LoVo (cell line): ENCODE results near the gene TREX2.

Experiments used
- DNase-seq: peaks from one replicate; pipeline ENCODE4 v3.0.0-alpha.2; 2016; ENCODE audit warnings: low spot score

TREX2 gene, protein sequence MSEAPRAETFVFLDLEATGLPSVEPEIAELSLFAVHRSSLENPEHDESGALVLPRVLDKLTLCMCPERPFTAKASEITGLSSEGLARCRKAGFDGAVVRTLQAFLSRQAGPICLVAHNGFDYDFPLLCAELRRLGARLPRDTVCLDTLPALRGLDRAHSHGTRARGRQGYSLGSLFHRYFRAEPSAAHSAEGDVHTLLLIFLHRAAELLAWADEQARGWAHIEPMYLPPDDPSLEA

DNA sequence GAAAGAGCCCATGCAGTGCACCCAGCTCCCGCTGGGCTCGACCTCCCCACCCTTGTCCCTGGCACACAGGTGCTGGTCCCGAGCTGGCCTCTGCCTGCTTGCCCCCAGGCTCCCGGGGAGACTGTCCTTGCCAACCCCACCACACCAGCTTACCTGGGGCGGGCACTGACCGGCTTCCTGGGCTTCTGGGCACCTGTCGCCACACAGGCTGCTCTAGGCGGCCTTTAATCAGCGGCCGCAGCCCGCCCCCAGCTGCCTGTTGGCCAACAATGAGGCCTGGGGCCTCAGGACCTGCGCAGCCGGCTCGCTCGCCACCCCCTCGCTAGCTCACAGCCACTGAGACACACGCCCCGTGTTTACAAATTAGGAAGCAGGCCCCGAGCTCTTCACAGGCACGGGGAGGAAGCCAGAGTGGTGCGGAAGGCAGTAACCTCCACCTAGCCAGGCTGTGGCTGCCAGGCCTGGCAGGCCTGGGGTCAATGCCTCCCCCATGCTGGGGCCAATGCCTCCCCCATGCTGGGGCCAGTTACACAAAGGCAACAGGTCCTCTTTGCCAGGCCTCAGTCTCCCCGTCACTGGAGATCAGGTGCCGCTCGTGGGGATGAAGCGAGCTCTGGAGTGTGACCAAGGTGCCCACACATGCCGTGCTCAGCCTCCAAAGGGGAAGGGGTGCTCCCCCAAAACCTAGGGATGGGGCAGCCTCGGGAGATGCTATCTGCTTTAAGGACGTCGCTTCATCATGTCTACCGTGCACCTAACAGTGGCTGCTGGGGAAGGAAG is at the start of gene TREX2:
Gene TREX2 (minus strand): TSS at position 201 of the 780 bp plus-strand sequence. CDS start 626 bp downstream, outside the sequence.
- DNase-seq = no peak

DNA sequence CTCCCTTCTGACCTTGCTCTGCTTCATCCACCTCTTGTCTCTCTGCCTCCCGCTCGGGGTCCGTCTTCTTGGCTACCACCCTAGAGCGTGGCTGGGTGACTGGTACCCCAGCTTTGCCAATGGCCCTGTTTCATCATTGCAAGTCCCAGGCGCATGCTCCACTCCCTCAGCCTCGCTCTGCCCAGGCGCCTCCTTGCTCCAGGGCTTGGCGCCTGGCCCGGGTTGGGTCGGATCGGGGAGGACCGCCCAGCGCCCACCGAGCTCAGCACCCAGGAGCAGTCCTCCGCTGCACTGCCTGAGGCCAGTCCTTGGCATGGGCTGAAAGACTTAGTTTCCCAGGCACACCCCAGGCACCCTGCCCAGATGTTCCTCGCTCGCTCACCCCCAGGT is 49.5 kb upstream of the TREX2 start:
- no peak for DNase-seq

DNA sequence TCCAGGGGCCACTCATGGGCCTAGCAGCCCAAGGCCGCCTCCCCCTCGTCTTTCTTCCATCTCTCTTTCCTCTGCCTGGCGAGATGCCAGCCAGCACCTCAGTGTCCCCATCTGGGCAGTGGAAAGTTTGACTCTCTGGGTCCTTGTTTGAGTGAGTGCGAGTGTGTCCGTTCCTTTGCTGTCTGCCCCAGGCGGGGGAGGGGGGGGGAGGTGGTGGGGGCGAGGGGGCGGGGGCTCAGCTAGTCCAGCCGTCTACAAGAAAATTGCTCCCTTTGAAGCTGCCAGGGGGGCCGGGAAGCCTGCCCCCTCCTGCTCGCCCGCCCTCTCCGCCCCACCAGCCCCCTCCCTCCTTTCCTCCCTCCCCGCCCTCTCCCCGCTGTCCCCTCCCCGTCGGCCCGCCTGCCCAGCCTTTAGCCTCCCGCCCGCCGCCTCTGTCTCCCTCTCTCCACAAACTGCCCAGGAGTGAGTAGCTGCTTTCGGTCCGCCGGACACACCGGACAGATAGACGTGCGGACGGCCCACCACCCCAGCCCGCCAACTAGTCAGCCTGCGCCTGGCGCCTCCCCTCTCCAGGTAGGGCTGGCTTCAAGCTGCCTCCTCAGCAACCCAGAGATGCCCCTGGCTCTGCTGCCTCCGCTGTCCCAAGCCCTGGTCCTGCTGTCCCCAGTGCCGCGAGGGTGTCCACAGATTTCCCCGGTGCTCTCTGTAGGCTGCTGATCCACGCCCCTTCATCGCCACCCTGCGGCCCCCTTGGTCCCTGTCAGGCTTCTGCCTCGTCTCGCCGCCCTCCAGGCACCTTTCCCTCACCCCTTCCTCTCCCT is 48.9 kb upstream of the TREX2 start, which contains the start of gene BGN:
Gene BGN (plus strand): TSS at position 440 of the 821 bp plus-strand sequence. CDS start 9,652 bp downstream, outside the sequence.
- DNase-seq = no peak

DNA sequence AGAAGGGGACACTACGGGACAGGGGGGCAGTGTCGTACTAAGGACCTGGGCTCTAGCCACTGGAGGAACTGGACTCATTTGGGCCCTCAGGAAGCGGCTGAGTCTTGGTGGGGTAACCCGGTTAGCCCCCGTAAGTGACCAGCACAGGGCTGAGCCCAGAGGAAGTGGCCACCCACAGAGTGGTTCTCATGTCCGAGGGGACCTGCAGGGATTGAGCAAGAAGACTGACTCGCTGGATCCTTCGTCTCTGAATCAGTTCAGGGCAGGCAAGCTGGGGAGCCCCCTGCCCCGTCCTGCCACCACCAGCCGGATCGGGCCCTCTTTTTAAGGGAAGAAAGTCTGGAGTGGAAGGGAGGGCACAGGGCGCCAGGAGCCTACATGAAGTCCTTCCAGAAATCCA is 48.2 kb upstream of the TREX2 start:
- no peak for DNase-seq

DNA sequence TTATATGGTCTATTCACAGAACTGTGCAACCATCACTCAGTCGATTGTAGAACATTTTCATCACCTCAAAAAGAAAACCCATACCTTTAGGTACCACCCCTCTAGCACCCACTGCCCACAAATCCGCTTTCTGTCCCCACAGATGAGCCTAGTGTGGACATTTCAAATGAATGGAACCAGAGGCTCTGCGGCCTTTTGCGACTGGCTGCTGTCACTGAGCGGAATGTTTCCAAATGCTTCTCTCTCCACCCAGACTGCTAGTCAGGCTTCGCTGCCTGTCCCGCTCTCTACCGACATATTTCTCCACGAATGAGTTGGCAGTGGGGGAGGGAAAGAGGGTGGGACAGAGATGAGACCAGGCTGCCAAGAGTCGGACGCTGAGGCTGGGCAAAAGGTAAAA is 47.2 kb upstream of the TREX2 start:
- DNase-seq = no peak

DNA sequence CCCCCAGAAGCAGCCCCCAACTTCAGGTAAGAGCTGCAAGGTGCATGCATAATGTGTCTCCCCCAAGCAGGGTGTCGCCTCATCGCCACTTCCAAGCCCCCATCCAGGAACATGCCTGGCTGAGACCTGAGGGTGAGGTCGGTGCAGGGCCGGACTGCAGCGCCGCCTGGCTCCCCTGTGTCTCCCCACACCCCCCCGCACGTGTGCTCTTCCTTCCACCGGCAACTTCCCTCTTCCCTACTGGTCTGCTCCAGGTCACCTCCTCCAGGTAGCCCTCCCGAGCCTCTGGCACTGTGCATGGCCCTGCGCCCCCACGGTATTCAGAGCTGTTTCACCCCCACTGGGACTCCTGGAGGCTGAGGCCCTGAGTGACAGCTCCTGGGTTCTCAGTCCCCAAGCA is 46.7 kb upstream of the TREX2 start:
- no peak for DNase-seq

DNA sequence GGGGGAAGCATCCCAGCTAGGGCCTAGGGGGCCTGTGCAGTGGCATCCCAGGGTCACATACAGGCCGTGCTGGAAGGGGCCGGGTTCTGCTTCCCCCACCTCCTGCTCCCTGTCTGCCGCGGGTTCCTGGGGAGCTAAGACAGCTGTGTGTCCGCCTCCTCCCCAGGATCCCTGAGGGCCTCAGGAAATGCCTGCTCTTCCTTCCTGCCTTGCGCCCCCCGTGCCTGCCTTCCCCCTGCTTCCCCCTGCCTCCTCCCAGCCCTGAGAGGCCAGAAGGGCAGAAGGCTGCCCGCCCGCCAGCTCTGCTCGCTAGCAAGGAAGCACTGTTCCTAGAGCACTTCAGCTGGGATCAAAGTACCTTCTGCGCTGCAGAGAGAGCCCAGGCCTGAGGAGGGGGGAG is 46.1 kb upstream of the TREX2 start:
- DNase-seq = no peak

DNA sequence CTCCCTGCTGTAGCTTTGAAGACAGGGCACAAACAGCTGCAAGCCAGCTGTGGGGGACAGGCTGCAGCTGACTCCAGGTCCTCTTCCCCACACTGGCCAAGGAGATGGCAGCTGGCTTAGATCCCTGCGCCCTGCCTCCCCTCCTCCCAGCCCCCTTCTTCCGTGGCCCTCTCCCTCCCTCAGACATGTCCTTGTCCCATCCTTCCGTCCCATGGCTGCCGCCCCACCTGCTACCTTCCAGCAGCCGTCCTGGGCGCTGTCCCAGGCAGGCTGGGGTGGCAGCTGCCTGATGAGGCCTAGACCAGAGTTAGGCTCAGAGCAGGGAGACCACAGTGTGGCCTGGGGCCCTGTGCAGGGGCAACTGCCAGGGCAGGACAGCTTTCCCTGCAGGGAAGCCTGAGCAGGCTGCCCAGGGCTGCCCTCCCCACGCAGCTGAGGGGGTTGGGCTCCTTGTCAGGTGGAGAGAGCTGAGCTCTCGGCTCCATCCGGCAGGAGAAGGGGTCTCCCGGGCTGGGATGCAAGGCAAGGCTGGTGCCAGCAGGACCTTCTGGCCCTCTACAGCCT is 45.6 kb upstream of the TREX2 start:
- no peak for DNase-seq

DNA sequence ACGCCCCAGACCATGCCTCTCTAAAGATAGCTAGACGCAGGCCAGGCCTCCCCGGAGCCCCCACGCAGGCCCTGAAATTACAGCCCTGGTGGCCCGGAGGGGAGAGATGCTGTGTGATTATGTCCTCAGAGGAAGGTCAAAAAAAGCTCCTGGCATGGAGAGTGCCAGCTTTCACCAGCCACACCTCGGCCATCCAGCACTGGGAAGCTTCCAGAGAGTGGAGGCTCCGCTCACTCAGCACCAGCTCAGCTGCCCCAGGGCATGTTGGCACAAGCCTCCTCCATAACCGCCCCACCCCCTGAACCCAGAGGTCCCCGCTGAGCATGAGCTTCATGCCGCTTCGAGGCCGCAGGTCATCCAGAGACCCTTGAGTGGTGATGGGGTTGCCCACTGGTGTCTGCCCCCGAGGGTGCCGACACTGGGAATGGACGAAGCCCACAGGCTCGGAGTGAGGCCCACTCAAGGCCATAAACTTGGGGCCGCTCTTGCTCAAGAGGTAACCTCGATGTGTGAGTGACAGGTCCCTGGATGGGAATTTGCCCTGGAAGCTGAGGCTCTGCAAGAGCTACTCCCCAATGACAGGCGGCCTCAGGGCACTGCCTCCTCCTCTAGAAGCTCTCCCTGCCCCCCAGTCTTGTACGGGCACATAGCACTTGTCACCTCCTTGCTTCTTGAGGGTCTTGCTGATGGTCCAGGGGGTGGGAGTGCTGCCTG is 44.5 kb upstream of the TREX2 start:
- DNase-seq = no peak

DNA sequence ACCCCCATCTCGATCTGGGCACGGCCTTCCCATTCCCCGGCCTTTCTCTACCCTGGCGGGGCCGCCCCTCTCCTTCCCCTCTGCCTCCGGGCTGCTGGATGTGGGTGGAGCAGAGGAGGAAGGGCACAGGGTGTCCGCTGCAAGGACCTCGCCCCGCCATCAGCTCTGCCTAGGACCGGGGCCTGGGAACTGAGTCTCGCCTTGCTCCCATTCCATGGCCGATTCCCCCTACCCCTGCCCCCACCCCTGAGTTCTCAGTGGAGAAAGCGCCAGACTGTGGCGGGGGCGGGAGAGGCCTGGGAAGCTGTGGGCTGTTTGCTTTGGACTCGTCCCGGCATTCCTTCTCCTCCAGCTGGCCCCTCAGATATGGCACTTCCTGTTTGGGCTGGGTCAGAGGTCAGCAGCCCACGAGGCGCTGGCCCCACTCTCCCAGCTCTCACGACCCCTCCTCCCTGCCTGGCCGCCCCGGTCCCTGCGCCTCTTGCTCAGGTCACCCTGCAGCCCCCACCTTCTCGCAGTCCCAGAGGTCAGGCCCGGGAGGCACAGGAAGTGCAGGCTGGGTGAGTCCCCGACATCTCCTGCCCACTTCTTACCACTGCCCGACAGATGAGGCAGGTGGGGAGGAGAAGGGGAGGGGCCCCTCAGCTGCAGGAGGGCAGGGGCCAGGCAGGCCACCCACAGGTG is 42.5 kb upstream of the TREX2 start:
- no peak for DNase-seq

DNA sequence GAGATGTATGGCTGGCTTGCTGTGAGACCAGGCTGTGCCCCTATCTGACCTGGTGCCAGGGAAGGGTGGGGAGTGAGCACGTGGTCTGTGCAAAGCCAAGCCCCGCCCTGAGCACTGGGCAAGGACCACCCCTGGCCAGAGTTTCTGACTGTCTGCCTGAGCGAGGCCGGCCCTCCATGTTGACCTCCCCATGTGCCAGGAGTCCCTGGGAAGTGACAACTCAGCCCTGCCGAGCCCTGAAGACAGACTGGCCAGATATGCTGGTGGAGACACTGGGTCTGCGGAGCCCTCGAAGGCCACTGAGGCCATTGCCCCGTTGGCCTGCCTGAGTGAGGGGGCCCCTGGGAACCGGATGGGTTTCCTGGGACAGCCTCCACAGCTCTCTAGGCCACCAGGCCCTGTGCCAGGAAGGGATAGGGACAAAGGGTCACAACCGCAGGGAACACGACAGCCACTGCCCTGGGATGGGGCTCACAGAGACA is 41.8 kb upstream of the TREX2 start:
- DNase-seq = no peak

DNA sequence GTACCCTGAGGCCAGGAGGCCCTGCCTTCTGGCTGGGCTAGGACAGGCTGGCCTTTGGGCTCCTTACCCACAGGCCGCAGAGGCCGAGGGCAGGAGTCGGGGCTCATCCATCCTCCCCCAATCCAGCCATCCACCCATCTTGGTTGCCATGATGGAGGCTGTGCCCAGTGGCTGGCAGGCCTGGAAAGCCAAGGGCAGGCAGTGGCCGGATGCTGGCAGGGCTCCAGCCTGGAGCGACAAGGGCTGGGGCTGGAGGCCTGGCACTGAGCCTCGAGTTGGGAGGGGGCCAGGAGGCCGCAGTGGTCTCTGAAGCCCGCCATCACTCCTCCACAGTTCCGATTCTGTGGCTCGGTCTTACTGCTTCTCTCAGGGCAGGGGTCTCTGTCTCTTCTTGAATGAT is 40.3 kb upstream of the TREX2 start:
- no peak for DNase-seq

DNA sequence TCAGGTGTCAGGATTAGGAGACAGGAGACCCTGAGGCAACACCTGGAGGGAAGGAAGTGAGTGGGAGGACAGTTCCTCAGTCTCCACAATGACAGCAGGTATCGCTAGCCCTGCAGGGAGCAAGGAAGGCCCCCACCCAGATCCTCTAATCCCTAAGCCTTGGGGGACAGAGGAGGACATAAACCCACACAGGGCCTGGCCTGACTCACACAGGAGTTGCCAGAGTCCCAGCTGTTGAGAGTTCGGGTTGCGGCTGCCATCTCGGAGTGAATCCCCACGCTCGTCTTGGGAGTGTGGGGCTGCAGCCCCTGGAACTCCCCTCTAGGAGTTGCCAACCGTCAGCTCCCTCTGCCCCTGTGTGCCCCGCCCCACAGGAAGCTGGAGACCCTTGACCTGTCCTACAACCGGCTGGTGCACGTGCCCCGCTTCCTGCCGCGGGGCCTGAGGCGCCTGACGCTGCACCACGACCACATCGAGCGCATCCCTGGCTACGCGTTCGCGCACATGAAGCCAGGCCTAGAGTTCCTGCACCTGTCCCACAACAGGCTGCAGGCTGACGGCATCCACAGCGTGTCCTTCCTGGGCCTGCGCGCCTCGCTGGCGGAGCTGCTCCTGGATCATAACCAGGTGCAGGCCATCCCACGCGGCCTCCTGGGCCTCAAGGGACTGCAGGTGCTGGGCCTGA is 39.7 kb upstream of the TREX2 start:
- DNase-seq = no peak

DNA sequence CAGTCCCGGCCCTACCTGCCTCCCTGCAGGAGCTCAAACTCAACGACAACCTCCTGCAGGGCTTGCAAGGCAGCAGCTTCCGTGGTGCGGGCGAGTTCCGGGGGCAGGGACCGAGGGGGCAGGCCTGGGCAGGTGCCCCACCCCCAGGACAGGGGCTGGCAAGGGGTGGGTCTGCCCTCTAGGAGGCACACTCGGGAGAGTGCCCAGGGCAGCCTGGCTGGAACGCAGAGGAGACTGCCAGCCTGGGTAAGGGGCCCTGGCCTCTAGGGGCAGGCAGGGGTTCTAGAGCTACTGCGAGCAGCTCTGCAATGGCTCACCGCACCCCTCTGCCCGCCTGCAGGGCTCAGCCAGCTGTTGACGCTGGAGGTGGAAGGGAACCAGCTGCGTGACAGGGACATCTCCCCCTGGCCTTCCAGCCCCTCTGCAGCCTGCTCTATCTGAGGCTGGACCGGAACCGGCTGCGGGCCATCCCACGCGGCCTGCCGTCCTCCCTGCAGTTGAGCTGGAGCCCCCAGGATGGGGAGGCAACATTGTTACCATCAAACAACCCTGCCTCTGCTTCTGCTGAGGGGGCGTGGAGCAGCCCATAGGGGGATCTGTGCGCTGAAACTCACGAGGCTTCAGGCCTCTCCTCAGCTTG is 36.6 kb upstream of the TREX2 start:
- no peak for DNase-seq

DNA sequence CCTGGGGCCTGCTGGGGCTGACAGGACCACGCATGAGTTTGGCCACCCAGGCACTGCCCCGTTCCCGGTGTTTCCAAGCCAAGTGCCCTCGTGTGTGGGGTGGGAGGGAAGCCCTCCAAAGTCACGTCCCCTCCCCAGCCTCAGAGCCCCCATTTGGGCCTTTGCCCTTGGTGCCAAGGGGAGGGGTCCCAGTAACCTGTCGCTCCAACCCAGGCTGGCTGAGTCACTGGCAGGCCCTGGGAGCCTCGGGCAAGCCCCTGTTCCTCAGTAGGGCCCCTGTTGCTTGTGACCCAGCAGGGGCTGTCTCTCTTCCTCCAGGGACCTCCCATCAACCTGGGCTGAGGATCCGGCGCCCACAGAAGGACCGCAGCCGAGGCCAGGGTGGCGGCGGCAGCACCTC is 35.2 kb upstream of the TREX2 start:
- no peak for DNase-seq

DNA sequence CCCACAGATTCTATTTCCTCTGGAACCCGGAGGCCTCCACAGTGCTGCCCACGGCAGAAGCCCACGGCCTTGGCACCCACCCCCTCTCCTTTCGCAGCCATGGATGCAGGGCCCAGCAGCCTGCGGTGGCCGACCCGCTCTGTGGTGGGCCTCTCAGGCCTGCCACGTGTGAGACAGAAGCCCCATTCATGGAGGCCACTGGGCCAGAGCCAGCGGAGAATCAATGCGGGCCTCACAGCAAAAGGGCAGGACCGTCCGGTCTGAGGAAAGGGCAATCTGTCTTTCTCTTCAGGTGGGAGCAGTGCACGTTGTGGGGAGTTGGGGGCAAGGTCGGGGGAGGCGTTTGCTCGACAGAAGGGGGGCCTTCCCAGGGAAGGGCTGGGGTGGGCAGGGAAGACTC is 32.9 kb upstream of the TREX2 start:
- no peak for DNase-seq

DNA sequence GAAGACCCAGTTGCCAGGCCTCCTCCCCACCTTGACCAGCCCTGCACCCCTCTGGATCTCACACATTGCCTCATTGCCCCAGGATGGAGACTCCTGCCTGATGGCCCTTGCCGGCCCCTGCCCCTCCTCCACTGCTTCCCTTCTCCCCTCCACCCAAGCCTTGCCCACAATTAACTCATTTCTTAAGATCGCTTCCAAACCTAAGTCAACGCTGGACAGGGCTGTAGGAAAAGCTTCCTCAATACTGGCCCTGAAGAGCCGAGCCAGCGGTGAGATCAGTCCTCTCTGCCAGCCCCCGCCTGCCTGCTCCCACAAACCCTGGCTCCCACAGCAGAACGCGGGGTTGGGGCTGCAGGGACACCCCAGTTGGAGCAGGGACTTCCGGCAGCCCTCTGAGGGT is 32.0 kb upstream of the TREX2 start:
- no peak for DNase-seq

DNA sequence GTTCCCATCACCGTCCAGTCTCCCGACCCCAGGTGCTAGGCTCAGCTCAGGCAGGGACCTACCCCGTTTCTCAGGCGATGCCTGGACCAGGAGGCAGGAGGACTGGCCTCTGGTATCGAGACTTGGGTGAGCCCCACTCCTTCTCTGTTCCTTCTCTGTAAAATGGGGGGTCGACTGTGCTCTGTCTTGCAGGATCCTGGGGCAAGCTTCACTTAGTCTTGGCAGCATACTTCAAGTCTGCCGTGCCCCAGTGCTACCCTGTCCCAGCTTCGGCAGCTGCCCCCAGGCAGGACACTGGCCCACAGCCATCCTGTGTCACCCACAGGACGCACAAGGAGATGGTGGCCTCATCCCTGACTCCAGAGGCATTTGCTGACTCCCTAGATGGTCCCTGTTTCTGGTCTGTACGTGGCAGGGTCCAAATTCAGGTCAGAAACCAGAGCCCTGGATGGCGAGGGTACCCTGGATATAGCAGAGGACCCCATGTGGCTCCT is 31.6 kb upstream of the TREX2 start:
- DNase-seq = no peak

DNA sequence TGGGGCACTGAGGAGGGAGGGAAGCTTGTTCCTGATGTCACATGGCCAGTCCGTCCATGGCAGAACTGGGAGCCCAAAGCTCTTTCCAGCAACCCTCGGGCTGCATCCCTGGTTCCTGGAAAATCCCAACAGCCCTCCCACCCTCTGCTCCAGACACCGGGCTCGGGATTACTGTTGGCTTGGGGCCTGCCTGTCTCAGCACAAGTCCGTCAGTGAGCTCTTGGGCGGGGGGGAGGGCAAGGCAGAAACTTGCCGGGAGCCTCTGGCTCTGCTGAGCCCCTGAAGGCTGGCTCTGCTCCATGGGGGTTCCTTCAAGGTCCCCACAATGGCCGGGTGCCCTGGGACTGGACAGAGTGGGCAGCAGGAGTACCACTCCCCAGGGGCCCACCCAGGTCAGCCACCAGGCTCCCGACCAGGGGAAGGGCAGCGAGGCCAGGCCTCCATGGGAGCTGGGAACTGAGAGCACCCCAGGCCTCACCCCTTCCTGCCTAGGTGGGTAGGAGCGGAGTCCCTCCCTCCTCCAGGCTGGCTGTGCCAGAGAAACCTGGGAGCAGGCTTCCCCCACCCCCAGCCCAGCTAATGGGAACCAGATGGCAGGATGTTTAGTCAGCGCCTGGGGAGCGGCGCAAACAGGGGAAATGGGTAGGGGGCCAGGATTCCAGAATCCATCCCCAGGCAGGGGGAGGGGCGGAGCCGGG is 31.0 kb upstream of the TREX2 start:
- no peak for DNase-seq
